Testis (tissue), 3 donors: Measurements from ENCODE around the gene COX14. TPM values are rescaled to one million over a fixed set of nuclear protein-coding genes. Genes with fewer than 3 reads are reported as not detected.

Experiments used
- DNase-seq: peaks from one replicate; pipeline ENCODE4 v3.0.0-alpha.2; 2019
- H3K27ac ChIP-seq, 2 donors: fragments of 200-600 bp; sonication (generic); one replicate each; pipeline ENCODE4 v1.5.1; 2019
- H3K27me3 ChIP-seq: fragments of 200-600 bp; sonication (generic); one replicate; pipeline ENCODE4 v1.5.1; 2019
- H3K36me3 ChIP-seq: fragments of 200-600 bp; sonication (generic); one replicate; pipeline ENCODE4 v1.5.1; 2017; ENCODE audit warnings: low read depth; ENCODE audit errors: missing control alignments
- H3K4me1 ChIP-seq: fragments of 200-600 bp; sonication (generic); one replicate; pipeline ENCODE4 v1.5.1; 2019
- H3K4me3 ChIP-seq, 2 donors: fragments of 200-600 bp; sonication (generic); one replicate each; pipeline ENCODE4 v1.5.1; 2017 to 2019
- H3K9me3 ChIP-seq: fragments of 200-600 bp; sonication (generic); one replicate; pipeline ENCODE4 v1.5.1; 2017
- POLR2A ChIP-seq: fragments of 450-650 bp; IDR thresholded peaks from one replicate; pipeline ENCODE4 v1.6.1; 2017; ENCODE audit warnings: antibody characterized with exemption, mild to moderate bottlenecking, moderate library complexity
- WGBS, 2 donors: methylation state at CpG; one replicate each; pipeline ENCODE4 v1.1.5; 2018; 5-methylcytosine and 5-hydroxymethylcytosine counted together
- intact Hi-C: fragments of 100-400 bp; cut with DNase I; formaldehyde crosslinking; loops from one replicate; pipeline ENCODE4 v1.15.1; 2023; ENCODE audit warnings: low total_unique reads
- polyA plus RNA-seq: library from polyadenylated mRNA; stranded (reverse); fragments of 350-450 nt; fragmentation: Illumina TruSeq; extraction: RNeasy Lipid Tissue Mini Kit (QIAGEN cat#74804); gene quantifications from one replicate; pipeline ENCODE4 v1.2.3, GENCODE V29; 2014; ENCODE audit warnings: low read depth, low replicate concordance; ENCODE audit not compliant: insufficient read depth
- total RNA-seq, 2 donors: library from RNA; depleted of rRNA; stranded (reverse); fragments of >200 nt; gene quantifications; one replicate each; pipeline ENCODE4 v1.2.3, GENCODE V29; 2016
- TF ChIP-seq, protein P1 (sequence below), 3 experiments: fragments of 450-650 bp in 2 of 3; fragments of 200-600 bp in 1 of 3; sonication (generic) in 1 of 3; IDR thresholded peaks; one replicate each; pipeline ENCODE4 v1.5.1; 2016 to 2019; ENCODE audit warnings: antibody characterized with exemption in 3 of 3, mild to moderate bottlenecking in 2 of 3, moderate library complexity in 1 of 3

Gene COX14
- total and polyA plus RNA-seq, 3 donors from 2014 or later = 38.7 to 54.9 (median 50.2) TPM

DNA sequence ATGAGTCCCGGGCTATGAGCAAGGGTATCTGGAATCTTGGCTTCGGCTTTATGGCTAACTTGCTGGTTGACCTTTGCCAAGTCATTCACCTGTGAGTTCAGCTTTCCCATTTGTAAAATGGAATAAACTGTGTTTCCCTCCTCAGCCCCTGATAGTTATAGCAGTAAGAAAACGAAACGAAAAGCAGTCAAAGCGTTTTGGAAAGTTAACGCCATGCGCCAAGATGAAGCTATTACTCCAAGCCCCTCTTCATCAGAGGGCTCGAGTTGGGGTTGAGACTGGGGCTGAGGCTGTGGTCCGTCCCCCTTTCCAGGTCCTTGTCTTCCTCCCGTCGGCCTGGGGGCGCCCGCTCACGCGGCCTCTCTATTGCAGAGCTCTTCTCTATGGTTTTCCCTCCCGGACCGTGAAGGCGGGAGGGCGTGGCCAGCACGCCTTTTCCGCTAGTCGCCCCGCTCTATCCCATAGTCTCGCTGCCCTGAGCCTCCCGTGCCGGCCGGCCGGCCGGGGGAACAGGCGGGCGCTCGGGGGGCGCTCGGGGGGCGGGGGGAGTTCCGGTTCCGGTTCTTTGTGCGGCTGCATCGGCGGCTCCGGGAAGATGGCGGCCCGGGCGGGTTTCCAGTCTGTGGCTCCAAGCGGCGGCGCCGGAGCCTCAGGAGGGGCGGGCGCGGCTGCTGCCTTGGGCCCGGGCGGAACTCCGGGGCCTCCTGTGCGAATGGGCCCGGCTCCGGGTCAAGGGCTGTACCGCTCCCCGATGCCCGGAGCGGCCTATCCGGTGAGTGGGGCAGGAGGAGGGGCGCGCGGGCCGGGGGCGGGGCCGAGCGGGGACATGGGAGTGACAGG lies 27.0 kb upstream of the COX14 start, which contains the start of gene SMARCD1:
SMARCD1 (plus strand) TSS at position 568 of the 840 bp plus-strand sequence; CDS start at position 596, 28 bp downstream.
- Histone ChIP-seq H3K4me3 (peak within 1 kb of the TSS; percentile 81 to 97), H3K4me1 (peaks cover 8% of the 10 kb centered on the region), H3K27ac (peak within 1 kb of the TSS; percentile 89 to 96), H3K36me3 (no peaks in the 10 kb centered on the region), H3K9me3 (no peaks in the 10 kb centered on the region), H3K27me3 (no peaks in the 10 kb centered on the region)
- WGBS, 2 donors = 0 to 1% methylated on average over 22 to 52 of the region's 69 CpGs
- no peak for TF ChIP-seq POLR2A
- TF ChIP-seq, protein P1, sequence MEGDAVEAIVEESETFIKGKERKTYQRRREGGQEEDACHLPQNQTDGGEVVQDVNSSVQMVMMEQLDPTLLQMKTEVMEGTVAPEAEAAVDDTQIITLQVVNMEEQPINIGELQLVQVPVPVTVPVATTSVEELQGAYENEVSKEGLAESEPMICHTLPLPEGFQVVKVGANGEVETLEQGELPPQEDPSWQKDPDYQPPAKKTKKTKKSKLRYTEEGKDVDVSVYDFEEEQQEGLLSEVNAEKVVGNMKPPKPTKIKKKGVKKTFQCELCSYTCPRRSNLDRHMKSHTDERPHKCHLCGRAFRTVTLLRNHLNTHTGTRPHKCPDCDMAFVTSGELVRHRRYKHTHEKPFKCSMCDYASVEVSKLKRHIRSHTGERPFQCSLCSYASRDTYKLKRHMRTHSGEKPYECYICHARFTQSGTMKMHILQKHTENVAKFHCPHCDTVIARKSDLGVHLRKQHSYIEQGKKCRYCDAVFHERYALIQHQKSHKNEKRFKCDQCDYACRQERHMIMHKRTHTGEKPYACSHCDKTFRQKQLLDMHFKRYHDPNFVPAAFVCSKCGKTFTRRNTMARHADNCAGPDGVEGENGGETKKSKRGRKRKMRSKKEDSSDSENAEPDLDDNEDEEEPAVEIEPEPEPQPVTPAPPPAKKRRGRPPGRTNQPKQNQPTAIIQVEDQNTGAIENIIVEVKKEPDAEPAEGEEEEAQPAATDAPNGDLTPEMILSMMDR (IDR thresholded peaks at IDR 0.05) = peak in 2 of 3 experiments; percentile 31 to 49
- peak; percentile 96 for DNase-seq
- intact Hi-C loops = no loop called here

GRCh38 chr12:50085615-50086072 lies 26.4 kb upstream of the COX14 start:
- Histone ChIP-seq H3K4me1 (peaks cover 8% of the 10 kb centered on the region), H3K4me3 (peak overlapping the region; percentile 81 to 97), H3K27ac (peak overlapping the region; percentile 89 to 96), H3K36me3 (no peaks in the 10 kb centered on the region), H3K27me3 (no peaks in the 10 kb centered on the region), H3K9me3 (no peaks in the 10 kb centered on the region)
- TF ChIP-seq, protein P1 (IDR thresholded peaks at IDR 0.05) = no peak
- TF ChIP-seq POLR2A = no peak
- no peak for DNase-seq
- intact Hi-C loops = no loop called here
- 1 to 3% methylated on average over 8 of the region's 8 CpGs for WGBS, 2 donors

- Histone ChIP-seq H3K9me3 (no peaks in the 10 kb centered on the region), H3K27me3 (no peaks in the 10 kb centered on the region), H3K27ac (peak overlapping the region in 1 of 2 donors; percentile 96), H3K4me1 (peaks cover 8% of the 10 kb centered on the region), H3K4me3 (no peak overlapping the region), H3K36me3 (no peaks in the 10 kb centered on the region)
- 63 to 67% methylated on average over 1 to 5 of the region's 5 CpGs for WGBS, 2 donors
- TF ChIP-seq, protein P1 (IDR thresholded peaks at IDR 0.05) = no peak
- no peak for TF ChIP-seq POLR2A
- no peak for DNase-seq
- intact Hi-C loops = no loop called here
Observed at GRCh38 chr12:50086148-50086547, 25.9 kb upstream of the COX14 start.

DNA sequence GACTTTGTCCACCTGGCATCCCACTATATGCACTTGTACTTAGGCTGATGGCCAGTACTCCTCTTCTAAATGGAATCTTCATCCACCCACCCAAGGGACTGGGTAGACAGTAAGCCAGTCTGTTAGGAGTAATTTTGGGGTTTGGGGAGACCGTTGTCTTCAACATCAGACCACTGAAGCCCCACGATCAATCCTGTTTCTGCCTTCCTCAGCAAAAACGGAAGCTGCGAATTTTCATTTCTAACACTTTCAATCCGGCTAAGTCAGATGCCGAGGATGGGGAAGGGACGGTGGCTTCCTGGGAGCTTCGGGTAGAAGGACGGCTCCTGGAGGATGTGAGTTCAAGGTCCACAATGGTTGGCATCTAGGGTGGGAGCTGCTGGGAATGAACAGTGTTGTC lies 24.9 kb upstream of the COX14 start:
- H3K4me3 ChIP-seq = no peak overlapping the region
- intact Hi-C loops = no loop called here
- no peaks in the 10 kb centered on the region for H3K27me3 ChIP-seq
- no peaks in the 10 kb centered on the region for H3K9me3 ChIP-seq
- DNase-seq = no peak
- no peak overlapping the region for H3K27ac ChIP-seq
- WGBS, 2 donors = 79 to 82% methylated on average over 9 of the region's 9 CpGs
- no peak for TF ChIP-seq POLR2A
- TF ChIP-seq, protein P1 (IDR thresholded peaks at IDR 0.05) = no peak
- no peaks in the 10 kb centered on the region for H3K36me3 ChIP-seq
- H3K4me1 ChIP-seq = peaks cover 8% of the 10 kb centered on the region
